Keratinocyte (primary cell): Measurements from ENCODE around the gene PDE10A.

Source experiments
- CTCF ChIP-seq, 3 experiments: IDR thresholded peaks in 1 of 3; conservative IDR thresholded peaks in 1 of 3; optimal IDR thresholded peaks in 1 of 3; 2 replicates in 2 of 3; 3 replicates in 1 of 3; pipeline versions ENCODE3 to v1.5.1; 2011; ENCODE audit warnings: low read length in 3 of 3, mild to moderate bottlenecking in 3 of 3, moderate library complexity in 2 of 3, control low read depth in 1 of 3, inconsistent platforms in 1 of 3; ENCODE audit not compliant: insufficient read depth in 2 of 3; ENCODE audit errors: extremely low read depth in 1 of 3
- EZH2 ChIP-seq: IDR thresholded peaks from one replicate; pipeline ENCODE4 v1.6.1; 2012; ENCODE audit warnings: inconsistent platforms, mild to moderate bottlenecking, low read length, moderate library complexity

- no peak for TF ChIP-seq CTCF (optimal IDR thresholded peaks at IDR 0.05 in 1 of 3, IDR thresholded peaks at IDR 0.05 in 1 of 3, conservative IDR thresholded peaks at IDR 0.05 in 1 of 3; ENCODE audit: extremely low read depth in 1 of 3, insufficient read depth in 2 of 3, low read length in 3 of 3)
- no peak for TF ChIP-seq EZH2
Observed at GRCh38 chr6:165643015-165643414, 20.0 kb downstream of the PDE10A start.
